Measurements from ENCODE around the gene C4A.
"Not testable (repeated sequence)": the region's sequence is repeated elsewhere in the genome, so short reads cannot be mapped to it uniquely, and the experiment has no call there.

DNA sequence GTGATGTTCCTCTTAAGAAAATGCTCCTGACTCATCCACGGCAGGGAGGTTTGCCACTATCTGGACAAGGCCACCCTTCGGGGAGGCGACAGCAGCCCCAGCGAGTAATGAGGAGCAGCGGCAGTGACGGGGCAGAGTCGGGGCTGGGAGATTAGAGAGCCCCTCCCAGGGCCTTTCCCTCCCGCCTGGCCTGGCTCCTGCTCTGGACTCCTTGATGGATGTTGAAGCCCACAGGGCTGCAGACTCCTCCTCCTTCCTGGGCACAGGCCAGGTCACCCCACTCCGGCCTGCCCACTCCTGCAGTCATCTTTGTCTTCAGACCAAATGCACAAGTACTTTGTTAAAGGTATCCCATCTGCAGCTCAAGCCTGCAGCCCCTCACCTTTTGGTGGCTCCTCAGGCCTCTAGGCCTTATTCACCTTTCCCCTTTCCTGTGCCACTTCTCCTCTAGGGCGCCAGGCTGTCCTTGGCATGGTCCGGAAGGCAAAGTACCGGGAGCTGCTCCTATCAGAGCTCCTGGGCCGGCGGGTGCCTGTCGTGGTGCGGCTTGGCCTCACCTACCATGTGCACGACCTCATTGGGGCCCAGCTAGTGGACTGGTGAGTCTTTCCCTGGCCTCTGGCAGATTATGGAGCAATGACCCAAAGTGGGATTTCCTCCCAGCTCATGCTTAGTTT is 31.2 kb downstream of the C4A start:
- TF ChIP-seq POLR2AphosphoS5, EP300 (IDR thresholded peaks at IDR 0.05): not testable (repeated sequence)
- TF ChIP-seq, protein P1, sequence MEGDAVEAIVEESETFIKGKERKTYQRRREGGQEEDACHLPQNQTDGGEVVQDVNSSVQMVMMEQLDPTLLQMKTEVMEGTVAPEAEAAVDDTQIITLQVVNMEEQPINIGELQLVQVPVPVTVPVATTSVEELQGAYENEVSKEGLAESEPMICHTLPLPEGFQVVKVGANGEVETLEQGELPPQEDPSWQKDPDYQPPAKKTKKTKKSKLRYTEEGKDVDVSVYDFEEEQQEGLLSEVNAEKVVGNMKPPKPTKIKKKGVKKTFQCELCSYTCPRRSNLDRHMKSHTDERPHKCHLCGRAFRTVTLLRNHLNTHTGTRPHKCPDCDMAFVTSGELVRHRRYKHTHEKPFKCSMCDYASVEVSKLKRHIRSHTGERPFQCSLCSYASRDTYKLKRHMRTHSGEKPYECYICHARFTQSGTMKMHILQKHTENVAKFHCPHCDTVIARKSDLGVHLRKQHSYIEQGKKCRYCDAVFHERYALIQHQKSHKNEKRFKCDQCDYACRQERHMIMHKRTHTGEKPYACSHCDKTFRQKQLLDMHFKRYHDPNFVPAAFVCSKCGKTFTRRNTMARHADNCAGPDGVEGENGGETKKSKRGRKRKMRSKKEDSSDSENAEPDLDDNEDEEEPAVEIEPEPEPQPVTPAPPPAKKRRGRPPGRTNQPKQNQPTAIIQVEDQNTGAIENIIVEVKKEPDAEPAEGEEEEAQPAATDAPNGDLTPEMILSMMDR (IDR thresholded peaks at IDR 0.05): not testable (repeated sequence)

Measured in suprapubic skin (tissue), 4 donors.